Common myeloid progenitor, CD34-positive (primary cell): ENCODE results near the gene ZNF627.
A peak's percentile ranks its signal among the peaks of the same experiment; 100 is the strongest.
"Not testable (repeated sequence)": the region's sequence is repeated elsewhere in the genome, so short reads cannot be mapped to it uniquely, and the experiment has no call there.

Experiments
- CTCF ChIA-PET: fragments of 350-600 bp; sonication (Branson Sonifier 250); formaldehyde crosslinking; loops from one replicate; lab custom pipeline; 2021; ENCODE audit warnings: antibody characterized with exemption; lab: Charles Lee
- POLR2A ChIA-PET: fragments of 350-600 bp; sonication (Branson Sonifier 250); formaldehyde crosslinking; loops from one replicate; lab custom pipeline; 2021; ENCODE audit warnings: antibody characterized with exemption; lab: Charles Lee
- DNase-seq, 3 donors: peaks; one replicate each; pipeline versions ENCODE4 v3.0.0 to v3.0.0-alpha.2; 2013
- H3K27ac ChIP-seq, 2 experiments: 1 replicate in 1 of 2; 2 replicates in 1 of 2; pipeline ENCODE4 v1.7.0; 2013; ENCODE audit warnings: inconsistent platforms in 2 of 2, low read length in 2 of 2, mild to moderate bottlenecking in 2 of 2, low read depth in 1 of 2, moderate library complexity in 1 of 2; ENCODE audit not compliant: severe bottlenecking in 2 of 2, insufficient read depth in 1 of 2, poor library complexity in 1 of 2
- H3K27me3 ChIP-seq, 5 experiments: replicated peaks in 2 of 5; 1 replicate in 3 of 5; 2 replicates in 2 of 5; pipeline versions ENCODE4 v1.6.1 to v1.7.0; 2013; ENCODE audit warnings: low read length in 4 of 5, mild to moderate bottlenecking in 2 of 5, moderate library complexity in 2 of 5, inconsistent platforms in 1 of 5; ENCODE audit not compliant: insufficient read depth in 5 of 5, control insufficient read depth in 4 of 5
- H3K36me3 ChIP-seq, 4 experiments: 1 replicate in 2 of 4; 2 replicates in 2 of 4; pipeline versions ENCODE4 v1.6.1 to v1.7.0; 2013; ENCODE audit warnings: low read length in 3 of 4, control low read depth in 1 of 4, mild to moderate bottlenecking in 1 of 4; ENCODE audit not compliant: control insufficient read depth in 4 of 4, insufficient read depth in 4 of 4
- H3K4me1 ChIP-seq, 4 experiments: 1 replicate in 3 of 4; 2 replicates in 1 of 4; pipeline versions ENCODE4 v1.6.1 to v1.7.1; 2013; ENCODE audit warnings: low read length in 3 of 4, mild to moderate bottlenecking in 3 of 4, control low read depth in 1 of 4, inconsistent platforms in 1 of 4, moderate library complexity in 1 of 4; ENCODE audit not compliant: control insufficient read depth in 4 of 4, insufficient read depth in 4 of 4; ENCODE audit errors: control extremely low read depth in 1 of 4
- H3K4me3 ChIP-seq, 7 experiments: 1 replicate in 4 of 7; 2 replicates in 3 of 7; pipeline versions ENCODE4 v1.5.1 to v1.7.0; 2013; ENCODE audit warnings: mild to moderate bottlenecking in 7 of 7, low read length in 6 of 7, moderate library complexity in 6 of 7, inconsistent platforms in 2 of 7, low read depth in 2 of 7, control low read depth in 1 of 7; ENCODE audit not compliant: insufficient read depth in 4 of 7, control insufficient read depth in 1 of 7; ENCODE audit errors: extremely low read depth in 1 of 7
- H3K9me3 ChIP-seq, 5 experiments: 1 replicate in 4 of 5; 2 replicates in 1 of 5; pipeline versions ENCODE4 v1.6.1 to v1.7.1; 2013; ENCODE audit warnings: low read length in 4 of 5, mild to moderate bottlenecking in 2 of 5, inconsistent platforms in 1 of 5, low read depth in 1 of 5, moderate library complexity in 1 of 5; ENCODE audit not compliant: control insufficient read depth in 4 of 5, insufficient read depth in 2 of 5; ENCODE audit errors: control extremely low read depth in 1 of 5
- WGBS: methylation state at CpG from one replicate; pipeline ENCODE4 v1.1.5; 2013; ENCODE audit not compliant: insufficient coverage; 5-methylcytosine and 5-hydroxymethylcytosine counted together

Gene ZNF627

GRCh38 chr19:11622401-11622800 lies 25.1 kb downstream of the ZNF627 start:
- not testable (repeated sequence) for H3K27me3 ChIP-seq, H3K27ac ChIP-seq, DNase-seq, H3K4me3 ChIP-seq
- Histone ChIP-seq H3K36me3 (peaks cover 20 to 38% (median 28%) of the 10 kb centered on the region in 4 experiments), H3K4me1 (peaks cover 0 to 12% (median 11%) of the 10 kb centered on the region in 4 experiments), H3K9me3 (peaks cover 6 to 20% (median 7%) of the 10 kb centered on the region in 5 experiments)
- 57% methylated on average over 1 of the region's 3 CpGs for WGBS
- ChIA-PET POLR2A (interaction anchor here (0.6 kb wide), 1 partner anchor 228 kb away, joined by 3 read pairs; no protein-coding TSS in a partner anchor), CTCF (interaction anchor here (0.7 to 1.0 kb wide), 2 partner anchors 25 to 496 kb away, joined by 3 read pairs; partner anchors contain the start of gene ZNF627)

- H3K9me3 ChIP-seq: peaks cover 0 to 4% (median 0%) of the 10 kb centered on the region in 5 experiments
- H3K27me3 ChIP-seq: peaks cover 0 to 3% (median 0%) of the 10 kb centered on the region in 5 experiments
- DNase-seq: peak in 2 of 3 donors; percentile 29 to 60
- H3K27ac ChIP-seq: no peak overlapping the region
- H3K4me1 ChIP-seq: peaks cover 0 to 12% (median 11%) of the 10 kb centered on the region in 4 experiments
- 85% methylated on average over 4 of the region's 4 CpGs for WGBS
- POLR2A ChIA-PET: no interaction called here
- peak overlapping the region in 2 of 7 experiments; percentile 47 to 70 for H3K4me3 ChIP-seq
- peaks cover 7 to 21% (median 13%) of the 10 kb centered on the region in 4 experiments for H3K36me3 ChIP-seq
- CTCF ChIA-PET: interaction anchor here (1.2 to 2.1 kb wide), 2 partner anchors 9 to 76 kb away, joined by 3 to 4 read pairs; no protein-coding TSS in a partner anchor
Measured at GRCh38 chr19:11624069-11624463, 26.8 kb downstream of the ZNF627 start.

- H3K27ac ChIP-seq: no peak overlapping the region
- ChIA-PET POLR2A (no interaction called here), CTCF (no interaction called here)
- H3K9me3 ChIP-seq: no peaks in the 10 kb centered on the region
- no peak overlapping the region for H3K4me3 ChIP-seq
- H3K27me3 ChIP-seq: peaks cover 0 to 3% (median 0%) of the 10 kb centered on the region in 5 experiments
- peaks cover 0 to 12% (median 11%) of the 10 kb centered on the region in 4 experiments for H3K4me1 ChIP-seq
- H3K36me3 ChIP-seq: peaks cover 0 to under 1% (median 0%) of the 10 kb centered on the region in 4 experiments
- 78% methylated on average over 15 of the region's 15 CpGs for WGBS
- DNase-seq: no peak
Measured at GRCh38 chr19:11626252-11626651, 29.0 kb downstream of the ZNF627 start.

- POLR2A ChIA-PET: no interaction called here
- WGBS: 81% methylated on average over 7 of the region's 9 CpGs
- no peaks in the 10 kb centered on the region for H3K4me1 ChIP-seq
- no peaks in the 10 kb centered on the region for H3K27me3 ChIP-seq
- H3K9me3 ChIP-seq: peaks cover 0 to 2% (median 0%) of the 10 kb centered on the region in 5 experiments
- H3K27ac ChIP-seq: no peak overlapping the region
- DNase-seq: no peak
- CTCF ChIA-PET: interaction anchor here (1.7 kb wide), 1 partner anchor 9 kb away, joined by 4 read pairs; no protein-coding TSS in a partner anchor
- no peak overlapping the region for H3K4me3 ChIP-seq
- H3K36me3 ChIP-seq: no peaks in the 10 kb centered on the region
Measured at GRCh38 chr19:11633223-11633622, 35.9 kb downstream of the ZNF627 start.

GRCh38 chr19:11634018-11634662 lies 36.9 kb downstream of the ZNF627 start:
- H3K27me3 ChIP-seq, DNase-seq, CTCF ChIA-PET, H3K4me1 ChIP-seq, H3K4me3 ChIP-seq, H3K27ac ChIP-seq, H3K36me3 ChIP-seq, H3K9me3 ChIP-seq, POLR2A ChIA-PET: not testable (repeated sequence)
- 100% methylated on average over 1 of the region's 3 CpGs for WGBS

GRCh38 chr19:11639245-11639601 lies 41.9 kb downstream of the ZNF627 start:
- Histone ChIP-seq H3K4me1 (peaks cover 0 to 10% (median 7%) of the 10 kb centered on the region in 4 experiments), H3K4me3 (peak overlapping the region in 6 of 7 experiments; percentile 27 to 88 (median 78)), H3K9me3 (peaks cover 0 to 3% (median 0%) of the 10 kb centered on the region in 5 experiments), H3K36me3 (no peaks in the 10 kb centered on the region), H3K27me3 (no peaks in the 10 kb centered on the region), H3K27ac (no peak overlapping the region)
- CTCF ChIA-PET: no interaction called here
- no peak for DNase-seq
- WGBS: 0% methylated on average over 6 of the region's 7 CpGs
- POLR2A ChIA-PET: no interaction called here
